K562 (cell line): ENCODE measurements around the gene TTC38. TPM values are rescaled to one million over a fixed set of nuclear protein-coding genes. Genes with fewer than 3 reads are reported as not detected.

ENCODE experiments used
- MEF2A ChIP-seq: IDR thresholded peaks from 2 replicates; pipeline ENCODE4 v1.6.1; 2011; ENCODE audit warnings: low read depth, mild to moderate bottlenecking, low read length, moderate library complexity; ENCODE audit not compliant: control insufficient read depth
- PATZ1 ChIP-seq: fragments of 250-450 bp; sonication (Bioruptor Pico); IDR thresholded peaks from 2 replicates; pipeline ENCODE4 v1.5.0; 2020; ENCODE audit warnings: mild to moderate bottlenecking, borderline replicate concordance
- ZNF511 ChIP-seq: sonication (generic); formaldehyde crosslinking; IDR thresholded peaks from 2 replicates; pipeline ENCODE4 v1.8.0; 2022; ENCODE audit warnings: mild to moderate bottlenecking, missing genetic modification reagents
- polyA plus RNA-seq, 8 experiments: library from polyadenylated mRNA; depleted of rRNA in 4 of 8; stranded (reverse) in 5 of 8; unstranded in 3 of 8; fragments of >200 nt; fragmentation: Nextera tagmentation in 2 of 8; fragmentation: Illumina TruSeq in 1 of 8; extraction: Ambion mirVana in 2 of 8; extraction: Trizol in 1 of 8; gene quantifications; 2 replicates each; pipeline versions ENCODE4 v1.2.1 to v1.2.3, GENCODE V29; 2011 to 2014; ENCODE audit warnings: inconsistent platforms in 1 of 8, missing spikeins in 1 of 8
- total RNA-seq, 7 experiments: library from RNA; depleted of rRNA in 6 of 7; stranded (reverse); fragments of >200 nt in 6 of 7; fragmentation: Illumina TruSeq in 2 of 7; extraction: Trizol in 2 of 7; gene quantifications; 2 replicates each; pipeline versions ENCODE4 v1.2.1 to v1.2.3, GENCODE V29; 2011 to 2021; ENCODE audit warnings: low replicate concordance in 1 of 7

Gene TTC38
- total and polyA plus RNA-seq, 9 of the 15 experiments (the other 6 are each of a cell fraction or from before 2014, with no cell fraction given), result 0.84 to 28.4 (median 18.1) TPM

GRCh38 chr22:46335201-46336118 is 67.7 kb downstream of the TTC38 start, which contains the start of gene TRMU (continued):
- TF ChIP-seq PATZ1 (CRISPR knock-in tag) (no peak), ZNF511 (no peak; the same call in 1 of the 2 replicates), MEF2A (no peak)
- TF ChIP-seq, all 486 proteins: peak for 96
